Measurements from ENCODE around the gene TBKBP1.

The TBKBP1 gene

GRCh38 chr17:47684535-47685193 is 9.3 kb upstream of the TBKBP1 start:
- no peak for DNase-seq (ENCODE audit: low read depth, low spot score)
- ChIA-PET POLR2A (no interaction called here), CTCF (interaction anchor here (0.7 to 0.9 kb wide), 3 partner anchors 18 to 21 kb away, joined by 3 read pairs; no protein-coding TSS in a partner anchor)
- TF ChIP-seq, protein P1, sequence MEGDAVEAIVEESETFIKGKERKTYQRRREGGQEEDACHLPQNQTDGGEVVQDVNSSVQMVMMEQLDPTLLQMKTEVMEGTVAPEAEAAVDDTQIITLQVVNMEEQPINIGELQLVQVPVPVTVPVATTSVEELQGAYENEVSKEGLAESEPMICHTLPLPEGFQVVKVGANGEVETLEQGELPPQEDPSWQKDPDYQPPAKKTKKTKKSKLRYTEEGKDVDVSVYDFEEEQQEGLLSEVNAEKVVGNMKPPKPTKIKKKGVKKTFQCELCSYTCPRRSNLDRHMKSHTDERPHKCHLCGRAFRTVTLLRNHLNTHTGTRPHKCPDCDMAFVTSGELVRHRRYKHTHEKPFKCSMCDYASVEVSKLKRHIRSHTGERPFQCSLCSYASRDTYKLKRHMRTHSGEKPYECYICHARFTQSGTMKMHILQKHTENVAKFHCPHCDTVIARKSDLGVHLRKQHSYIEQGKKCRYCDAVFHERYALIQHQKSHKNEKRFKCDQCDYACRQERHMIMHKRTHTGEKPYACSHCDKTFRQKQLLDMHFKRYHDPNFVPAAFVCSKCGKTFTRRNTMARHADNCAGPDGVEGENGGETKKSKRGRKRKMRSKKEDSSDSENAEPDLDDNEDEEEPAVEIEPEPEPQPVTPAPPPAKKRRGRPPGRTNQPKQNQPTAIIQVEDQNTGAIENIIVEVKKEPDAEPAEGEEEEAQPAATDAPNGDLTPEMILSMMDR (IDR thresholded peaks at IDR 0.05; ENCODE audit: insufficient read depth, low read length, missing control alignments), result no peak
- no peak overlapping the region for H3K4me3 ChIP-seq (ENCODE audit: low read depth, low read length)

- POLR2A ChIA-PET, result no interaction called here
- CTCF ChIA-PET, result interaction anchor here (1.4 kb wide), 1 partner anchor 13 kb away, joined by 4 read pairs; no protein-coding TSS in a partner anchor
- no peak overlapping the region for H3K4me3 ChIP-seq (ENCODE audit: low read depth, low read length)
- DNase-seq (ENCODE audit: low read depth, low spot score), result no peak
- TF ChIP-seq, protein P1 (IDR thresholded peaks at IDR 0.05; ENCODE audit: insufficient read depth, low read length, missing control alignments), result no peak
These were observed 8.2 kb upstream of the TBKBP1 start for GRCh38 chr17:47685556-47686275.

GRCh38 chr17:47686276-47686635 is 7.7 kb upstream of the TBKBP1 start:
- no peak overlapping the region for H3K4me3 ChIP-seq (ENCODE audit: low read depth, low read length)
- ChIA-PET POLR2A (no interaction called here), CTCF (interaction anchor here (1.4 to 1.5 kb wide), 2 partner anchors 13 to 104 kb away, joined by 4 to 6 read pairs; no protein-coding TSS in a partner anchor)
- TF ChIP-seq, protein P1 (IDR thresholded peaks at IDR 0.05; ENCODE audit: insufficient read depth, low read length, missing control alignments), result no peak
- no peak for DNase-seq (ENCODE audit: low read depth, low spot score)

GRCh38 chr17:47686664-47687327 is 7.2 kb upstream of the TBKBP1 start:
- ChIA-PET CTCF (interaction anchor here (0.9 to 3.0 kb wide), 8 partner anchors 8 to 103 kb away, joined by 3 to 12 read pairs (median 4); no protein-coding TSS in a partner anchor), POLR2A (no interaction called here)
- TF ChIP-seq, protein P1 (IDR thresholded peaks at IDR 0.05; ENCODE audit: insufficient read depth, low read length, missing control alignments), result no peak
- DNase-seq (ENCODE audit: low read depth, low spot score), result no peak
- no peak overlapping the region for H3K4me3 ChIP-seq (ENCODE audit: low read depth, low read length)

GRCh38 chr17:47687328-47687690 is 6.7 kb upstream of the TBKBP1 start:
- TF ChIP-seq, protein P1 (IDR thresholded peaks at IDR 0.05; ENCODE audit: insufficient read depth, low read length, missing control alignments), result no peak
- POLR2A ChIA-PET, result interaction anchor here (0.9 kb wide), 1 partner anchor 19 kb away, joined by 4 read pairs; no protein-coding TSS in a partner anchor
- no peak for DNase-seq (ENCODE audit: low read depth, low spot score)
- CTCF ChIA-PET, result interaction anchor here (0.8 to 3.0 kb wide), 12 partner anchors 8 to 114 kb away, joined by 3 to 12 read pairs (median 3); no protein-coding TSS in a partner anchor
- no peak overlapping the region for H3K4me3 ChIP-seq (ENCODE audit: low read depth, low read length)

All from AG04449 (cell line).